ENCODE results near the gene NLN. TPM values are rescaled to one million over a fixed set of nuclear protein-coding genes. Genes with fewer than 3 reads are reported as not detected.
"Not testable (repeated sequence)": the region's sequence is repeated elsewhere in the genome, so short reads cannot be mapped to it uniquely, and the experiment has no call there.

Gene NLN
- total RNA-seq, 1 donor from 2014 or later: 14.8 TPM

DNA sequence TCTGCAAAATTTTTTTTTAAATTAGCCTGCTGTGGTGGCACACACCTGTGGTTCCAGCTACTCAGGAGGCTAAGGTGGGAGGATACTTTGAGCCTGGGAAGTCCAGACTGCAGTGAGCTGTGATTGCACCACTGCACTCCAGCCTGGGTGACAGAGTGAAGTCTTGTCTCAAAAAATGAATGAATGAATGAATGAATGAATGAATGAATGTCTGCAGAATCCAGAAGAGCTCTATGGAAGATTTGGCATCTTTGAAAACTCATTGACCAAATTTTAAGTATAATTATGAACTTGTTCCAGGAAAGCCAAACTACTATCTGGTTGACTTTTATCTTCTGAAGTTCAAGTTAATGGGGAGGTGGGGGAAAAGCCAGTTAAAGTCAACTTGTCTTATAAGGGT is 110.1 kb downstream of the NLN start:
- no peak for DNase-seq (ENCODE audit: low spot score)

- DNase-seq (ENCODE audit: low spot score): no peak
These were observed 110.7 kb downstream of the NLN start for GRCh38 chr5:65832603-65833228.

DNA sequence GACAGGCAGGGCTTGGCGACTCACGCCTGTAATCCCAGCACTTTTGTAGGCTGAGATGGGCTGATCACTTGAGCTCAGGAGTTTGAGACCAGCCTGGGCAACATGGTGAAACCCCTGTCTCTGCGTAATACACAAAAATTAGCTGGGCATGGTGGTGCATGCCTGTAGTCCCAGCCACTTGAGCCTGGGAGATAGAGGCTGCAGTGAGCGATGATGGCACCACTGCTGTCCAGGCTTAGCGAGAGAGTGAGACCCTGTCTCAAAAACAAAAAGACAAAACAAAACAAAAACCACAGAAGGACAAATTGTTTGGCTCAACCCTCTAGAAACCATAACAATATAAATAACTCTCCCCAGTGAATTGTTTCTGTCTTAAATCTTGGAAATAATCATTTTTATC is 111.8 kb downstream of the NLN start:
- DNase-seq (ENCODE audit: low spot score): no peak

- DNase-seq (ENCODE audit: low spot score): no peak
These were observed 112.3 kb downstream of the NLN start for GRCh38 chr5:65834306-65834705.

GRCh38 chr5:65835191-65835590 is 113.2 kb downstream of the NLN start:
- DNase-seq (ENCODE audit: low spot score): no peak

- no peak for DNase-seq (ENCODE audit: low spot score)
These were observed 115.1 kb downstream of the NLN start for GRCh38 chr5:65837139-65837538.

DNA sequence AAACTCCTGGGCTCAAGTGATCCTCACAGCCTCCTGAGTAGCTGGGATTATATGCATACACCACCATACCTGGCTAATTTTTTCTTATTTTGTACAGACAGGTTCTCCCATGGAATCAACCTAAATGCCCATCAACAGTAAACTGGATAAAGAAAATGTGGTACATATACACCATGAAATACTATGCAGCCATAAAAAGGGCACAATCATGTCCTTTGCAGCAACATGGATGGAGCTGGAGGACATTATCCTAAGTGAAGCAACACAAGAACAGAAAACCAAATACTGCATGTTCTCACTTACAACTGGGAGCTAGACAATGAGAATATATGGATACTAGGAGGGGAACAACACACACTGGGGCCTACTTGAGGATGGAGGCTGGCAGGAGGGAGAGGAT is 117.2 kb downstream of the NLN start:
- DNase-seq (ENCODE audit: low spot score): not testable (repeated sequence)

- no peak for DNase-seq (ENCODE audit: low spot score)
These were observed 118.1 kb downstream of the NLN start for GRCh38 chr5:65840071-65840470.

GRCh38 chr5:65844763-65845162 is 122.8 kb downstream of the NLN start:
- not testable (repeated sequence) for DNase-seq (ENCODE audit: low spot score)

DNA sequence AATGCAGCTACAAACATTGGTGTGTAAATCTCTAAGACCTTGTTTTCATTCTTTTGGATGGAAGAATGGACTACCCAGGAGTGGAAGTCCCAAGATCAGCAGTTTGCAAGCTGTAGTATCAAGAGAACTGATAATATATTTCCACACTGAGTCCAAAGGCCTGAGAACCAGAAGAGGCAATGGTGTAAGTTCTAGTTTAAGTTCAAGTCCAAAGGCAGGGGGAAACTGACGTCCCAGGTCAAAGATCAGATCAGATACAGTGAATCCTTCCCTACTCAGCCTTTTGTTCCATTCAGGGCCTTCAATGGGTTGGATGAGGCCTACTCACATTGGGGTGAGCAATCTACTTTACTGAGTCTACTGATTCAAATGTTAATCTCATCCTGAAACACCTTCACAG is 124.1 kb downstream of the NLN start:
- no peak for DNase-seq (ENCODE audit: low spot score)

DNA sequence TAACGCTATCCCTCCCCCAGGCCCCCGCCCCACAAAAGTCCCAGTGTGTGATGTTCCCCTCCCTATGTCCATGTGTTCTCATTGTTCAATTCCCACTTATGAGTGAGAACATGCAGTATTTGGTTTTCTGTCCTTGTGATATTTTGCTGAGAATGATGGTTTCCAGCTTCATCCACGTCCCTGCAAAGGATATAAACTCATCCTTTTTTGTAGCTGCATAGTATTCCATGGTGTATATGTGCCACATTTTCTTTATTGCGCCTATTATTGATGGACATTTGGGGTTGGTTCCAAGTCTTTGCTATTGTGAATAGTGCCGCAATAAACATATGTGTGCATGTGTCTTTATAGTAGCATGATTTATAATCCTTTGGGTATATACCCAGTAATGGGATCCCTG is 125.0 kb downstream of the NLN start:
- DNase-seq (ENCODE audit: low spot score): not testable (repeated sequence)

DNA sequence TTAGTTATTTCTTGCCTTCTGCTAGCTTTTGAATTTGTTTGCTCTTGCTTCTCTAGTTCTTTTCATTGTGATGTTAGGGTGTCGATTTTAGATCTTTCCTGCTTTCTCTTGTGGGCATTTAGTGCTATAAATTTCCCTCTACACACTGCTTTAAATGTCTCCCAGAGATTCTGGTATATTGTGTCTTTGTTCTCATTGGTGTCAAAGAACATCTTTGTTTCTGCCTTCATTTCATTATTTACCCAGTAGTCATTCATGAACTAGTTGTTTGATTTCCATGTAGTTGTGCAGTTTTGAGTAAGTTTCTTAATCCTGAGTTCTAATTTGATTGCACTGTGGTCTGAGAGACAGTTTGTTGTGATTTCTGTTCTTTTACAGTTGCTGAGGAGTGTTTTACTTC is 127.9 kb downstream of the NLN start:
- DNase-seq (ENCODE audit: low spot score): not testable (repeated sequence)

- DNase-seq (ENCODE audit: low spot score): no peak
These were observed 132.9 kb downstream of the NLN start for GRCh38 chr5:65854925-65855324.

- no peak for DNase-seq (ENCODE audit: low spot score)
These were observed 133.8 kb downstream of the NLN start for GRCh38 chr5:65855766-65856315.

- DNase-seq (ENCODE audit: low spot score): no peak
These were observed 134.5 kb downstream of the NLN start for GRCh38 chr5:65856520-65856919.

GRCh38 chr5:65858316-65858715 is 136.3 kb downstream of the NLN start:
- no peak for DNase-seq (ENCODE audit: low spot score)

DNA sequence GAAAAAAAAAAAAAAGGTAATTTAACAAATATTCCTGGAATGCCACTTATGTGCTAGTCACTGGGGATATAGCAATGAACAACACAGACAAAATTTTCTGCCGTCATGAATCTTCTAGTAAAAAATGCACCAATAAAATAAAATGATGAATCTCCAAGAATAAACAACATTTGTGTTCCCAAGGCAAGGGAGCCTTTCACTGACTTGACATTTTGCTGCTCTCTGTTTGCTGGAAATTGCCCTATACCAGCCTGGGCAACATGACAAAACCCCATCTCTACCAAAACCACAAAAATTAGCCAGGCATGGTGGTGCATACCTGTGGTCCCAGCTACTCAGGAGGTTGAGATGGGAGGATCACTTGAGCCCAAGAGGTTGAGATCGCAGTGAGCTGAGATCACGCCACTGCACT is 139.8 kb downstream of the NLN start:
- DNase-seq (ENCODE audit: low spot score): no peak

DNA sequence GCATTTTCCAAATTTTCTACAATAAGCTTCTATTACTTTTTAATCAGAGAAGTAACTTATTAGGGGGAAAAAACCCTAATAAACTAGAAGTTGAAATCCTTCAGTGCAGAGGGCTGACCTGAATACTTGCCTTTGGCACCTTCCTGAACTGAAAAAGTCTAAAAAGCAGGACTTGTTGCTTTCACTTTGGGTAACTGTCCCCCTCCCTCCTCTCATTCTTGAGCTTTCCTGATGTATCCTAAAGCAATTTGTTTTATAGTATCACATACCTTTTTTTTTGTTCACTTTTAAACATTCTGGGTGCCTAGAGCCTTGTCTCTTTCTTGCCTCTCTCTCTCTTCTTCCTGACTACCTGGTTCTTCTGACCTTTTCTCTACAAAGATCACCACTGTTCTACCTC is 140.4 kb downstream of the NLN start:
- DNase-seq (ENCODE audit: low spot score): no peak

DNA sequence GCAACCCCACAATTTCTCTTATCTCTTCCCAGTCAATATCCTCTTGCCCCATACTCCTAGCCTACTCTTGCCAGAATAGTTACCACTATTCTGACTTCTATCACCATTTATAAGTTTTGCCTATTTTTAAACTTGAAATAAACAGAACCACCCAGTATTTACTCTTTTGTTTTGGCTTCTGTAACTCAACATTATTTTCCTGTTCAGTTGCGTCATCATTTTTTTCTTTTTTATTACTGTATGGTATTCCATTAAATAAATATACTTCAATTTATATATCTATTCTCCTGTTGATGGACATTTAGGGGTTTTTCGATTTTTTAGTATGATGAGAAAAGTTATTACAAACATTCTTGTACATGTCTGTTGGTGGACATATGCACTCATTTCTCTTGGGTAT is 141.7 kb downstream of the NLN start:
- no peak for DNase-seq (ENCODE audit: low spot score)

DNA sequence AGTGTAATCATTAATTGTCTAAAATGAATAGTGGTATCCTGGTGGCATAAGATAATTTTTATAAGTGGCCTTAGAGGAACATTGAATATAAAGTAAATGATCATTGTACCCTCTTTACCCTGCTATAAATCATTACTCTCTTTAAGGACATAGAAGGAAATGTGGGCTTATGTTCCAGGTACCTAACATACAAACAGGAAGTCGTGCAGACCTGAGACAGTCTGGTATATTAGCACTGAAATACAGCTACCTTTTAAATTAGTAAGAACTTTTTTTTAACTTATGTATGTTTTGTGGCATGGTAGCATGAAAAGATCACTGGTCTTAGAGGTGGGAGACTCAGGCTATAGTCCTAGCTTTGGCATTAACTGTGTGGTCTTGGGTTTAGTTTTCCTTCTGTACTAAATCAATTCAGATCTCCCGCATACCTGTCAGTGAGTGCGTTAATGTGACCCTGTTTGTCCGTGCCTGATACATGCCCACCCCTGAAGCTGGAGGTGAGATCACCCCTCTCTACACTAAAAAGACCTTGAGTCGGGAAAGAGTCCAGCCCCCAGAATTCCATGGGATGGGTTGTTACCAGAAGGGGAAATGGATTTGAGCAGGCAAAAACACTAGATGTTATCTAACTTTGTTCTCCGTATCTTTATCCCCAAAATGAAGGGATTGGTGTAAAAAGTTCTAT is 145.0 kb downstream of the NLN start:
- no peak for DNase-seq (ENCODE audit: low spot score)

DNA sequence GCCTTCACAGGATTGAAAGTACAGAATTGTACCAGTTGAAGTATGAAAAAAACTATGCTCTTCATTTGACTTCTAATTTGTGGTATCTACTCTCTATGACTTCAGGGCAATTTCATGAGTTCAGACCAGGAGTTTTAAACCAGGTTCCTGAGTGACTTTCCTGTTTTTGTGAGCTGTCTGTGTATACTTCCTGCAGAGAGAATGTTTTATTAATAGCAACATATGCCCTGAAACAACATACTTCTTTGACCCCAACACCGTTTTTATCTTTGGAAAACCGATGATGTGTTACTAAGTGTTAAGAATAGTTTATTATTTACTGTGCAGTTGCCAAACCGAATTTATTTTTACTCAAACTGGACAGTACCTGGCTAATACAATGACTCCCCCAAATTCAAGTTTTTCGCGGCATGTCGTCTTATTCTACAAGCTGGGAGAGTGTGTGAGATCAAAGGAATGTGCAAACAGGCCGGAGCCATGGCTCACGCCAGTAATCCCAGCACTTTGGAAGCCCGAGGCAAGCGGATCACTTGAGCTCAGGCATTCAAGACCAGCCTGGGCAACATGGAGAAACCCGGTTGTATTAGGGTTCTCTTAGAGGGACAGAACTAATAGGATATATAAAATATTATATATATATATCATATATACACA is 145.7 kb downstream of the NLN start:
- no peak for DNase-seq (ENCODE audit: low spot score)

DNA sequence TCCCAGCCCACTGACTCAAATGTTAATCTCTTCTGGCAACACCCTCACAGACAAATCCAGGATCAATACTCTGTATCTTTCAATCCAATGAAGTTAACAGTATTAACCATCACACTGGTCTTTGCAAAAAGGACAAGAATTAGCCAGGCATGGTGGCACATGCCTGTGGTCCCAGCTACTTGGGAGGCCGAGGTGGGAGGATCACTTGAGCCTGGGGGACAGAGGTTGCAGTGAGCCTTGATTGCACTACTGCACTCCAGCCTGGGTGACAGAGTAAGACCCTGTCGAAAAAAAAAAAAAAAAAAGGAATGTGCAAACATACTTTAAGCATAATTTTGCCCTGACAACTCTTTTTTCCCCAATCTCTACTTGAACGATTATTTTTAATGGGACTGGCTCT is 146.5 kb downstream of the NLN start:
- DNase-seq (ENCODE audit: low spot score): no peak

GRCh38 chr5:65871182-65871581 is 149.2 kb downstream of the NLN start:
- DNase-seq (ENCODE audit: low spot score): no peak

Measured in mucosa of gallbladder (tissue), 1 donor.